SK-N-MC (cell line): ENCODE measurements around the gene HSDL1.

Source experiments
- EZH2 ChIP-seq: fragments of 200-600 bp; sonication (generic); IDR thresholded peaks from one replicate; pipeline ENCODE4 v1.6.1; 2017; ENCODE audit warnings: antibody characterized with exemption
- FOXP2 ChIP-seq: optimal IDR thresholded peaks from 2 replicates; pipeline ENCODE3; 2011; ENCODE audit warnings: mild to moderate bottlenecking, moderate library complexity; ENCODE audit not compliant: insufficient read depth; ENCODE audit errors: extremely low read length, control extremely low read depth
- POLR2AphosphoS5 ChIP-seq: IDR thresholded peaks from 2 replicates; pipeline ENCODE4 v1.6.1; 2012; ENCODE audit warnings: mild to moderate bottlenecking, low read depth, low read length, borderline replicate concordance

DNA sequence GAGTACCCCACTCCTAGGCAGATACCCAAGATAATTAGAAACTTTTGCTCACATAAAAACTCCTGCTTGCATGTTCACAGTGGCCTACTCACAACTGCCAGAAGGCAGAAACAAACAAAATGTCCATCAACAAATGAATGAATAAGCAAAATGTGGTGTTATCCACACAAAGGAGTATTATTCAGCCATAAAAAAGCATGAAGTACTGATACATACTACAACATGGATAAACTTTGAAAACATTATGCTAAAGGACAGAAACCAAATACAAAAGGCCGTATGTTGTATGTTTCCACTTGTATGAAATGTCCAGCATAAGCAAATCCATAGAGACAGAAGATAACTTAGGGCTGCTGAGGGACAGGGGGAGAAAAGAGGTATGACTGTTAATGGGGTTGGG, 1.9 kb downstream of the HSDL1 start:
- TF ChIP-seq POLR2AphosphoS5 (no peak), EZH2 (no peak), FOXP2 (no peak)
